ENCODE data around the gene CYTL1. TPM values are rescaled to one million over a fixed set of nuclear protein-coding genes. Genes with fewer than 3 reads are reported as not detected.

Gene CYTL1
- total and polyA plus RNA-seq, 2 donors (not counting 3 experiments of a cell fraction or from before 2014, with no cell fraction given): 4.0 to 36.8 TPM

DNA sequence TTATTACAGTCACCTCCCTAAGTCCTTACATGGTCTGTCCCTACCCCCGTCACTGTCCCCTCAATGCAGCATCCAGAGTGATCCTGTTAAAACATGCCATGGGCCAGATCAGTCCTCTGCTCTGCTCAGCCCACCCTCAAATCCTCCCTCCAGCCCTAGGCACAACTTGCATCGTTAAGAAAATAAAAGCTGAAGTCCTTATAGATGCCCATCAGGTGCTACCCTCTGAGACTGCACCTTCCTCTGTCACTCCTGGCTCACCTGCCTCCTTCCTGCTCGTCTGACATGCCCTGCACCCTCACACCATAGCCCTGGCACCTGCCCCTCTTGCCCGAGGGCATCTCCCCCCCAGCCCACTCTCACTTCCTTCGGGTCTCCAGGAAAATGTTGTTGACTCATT, 36.2 kb upstream of the CYTL1 start:
- no peak overlapping the region for H3K27ac ChIP-seq (ENCODE audit: insufficient read depth, low read depth, low read length)
- DNase-seq (ENCODE audit: low read depth, low spot score) (no peak), FAIRE-seq (no peak)
- peaks cover 0 to 1% of the 10 kb centered on the region in 2 experiments for H3K27me3 ChIP-seq (ENCODE audit: control insufficient read depth in 2 of 2, insufficient read depth in 2 of 2, low read length in 2 of 2)
- no TSS peak for BruUV-seq (replicated peaks)
- no peak overlapping the region for H3K9ac ChIP-seq (replicated peaks; ENCODE audit: extremely low read depth, insufficient read depth, low read length)
- POLR2A ChIA-PET: no interaction called here
- no peaks in the 10 kb centered on the region for H3K9me1 ChIP-seq (replicated peaks; ENCODE audit: control insufficient read depth, extremely low read depth, insufficient read depth, low read length)
- intact Hi-C loops (cut with micrococcal nuclease) (no loop called here), dilution Hi-C loops (cut with MboI; ENCODE audit: extremely low pct_ligation_motif_present, low sequenced_read_pairs) (no loop called here)
- CTCF ChIA-PET: interaction anchor here (0.9 to 1.4 kb wide), 2 partner anchors 11 to 37 kb away, joined by 3 to 6 read pairs; no protein-coding TSS in a partner anchor
- no peaks in the 10 kb centered on the region for H3K79me2 ChIP-seq (ENCODE audit: control insufficient read depth, insufficient read depth, low read length)
- H2AFZ ChIP-seq (ENCODE audit: low read depth, low read length): no peak overlapping the region
- TF ChIP-seq GATA2 (IDR thresholded peaks at IDR 0.05; ENCODE audit: insufficient read depth, insufficient read length, low read depth, low read length) (no peak), CTCF (IDR thresholded peaks at IDR 0.05; ENCODE audit: extremely low read depth in 1 of 2, insufficient read depth in 1 of 2, low read depth in 1 of 2, low read length in 2 of 2) (no peak), JUN (IDR thresholded peaks at IDR 0.05; ENCODE audit: borderline replicate concordance, insufficient read depth, insufficient read length, low read depth) (no peak), MYC (IDR thresholded peaks at IDR 0.05; ENCODE audit: low read depth, low read length) (no peak), POLR2A (IDR thresholded peaks at IDR 0.05; ENCODE audit: low read depth, low read length) (no peak), MAX (IDR thresholded peaks at IDR 0.05; ENCODE audit: insufficient read depth, insufficient read length) (no peak), POLR2AphosphoS5 (IDR thresholded peaks at IDR 0.05; ENCODE audit: insufficient read depth, low read depth, low read length) (no peak), FOS (IDR thresholded peaks at IDR 0.05; ENCODE audit: borderline replicate concordance, insufficient read depth, low read length) (no peak), EZH2 (IDR thresholded peaks at IDR 0.05; ENCODE audit: borderline replicate concordance, low read depth, low read length, severe bottlenecking) (no peak)
- no peaks in the 10 kb centered on the region for H3K36me3 ChIP-seq (ENCODE audit: control insufficient read depth in 2 of 2, extremely low read depth in 1 of 2, insufficient read depth in 2 of 2, low read length in 2 of 2)
- no peaks in the 10 kb centered on the region for H4K20me1 ChIP-seq (replicated peaks; ENCODE audit: control insufficient read depth, extremely low read depth, insufficient read depth, low read length)
- no peak overlapping the region for H3K4me2 ChIP-seq (ENCODE audit: insufficient read depth, low read length)
- H3K9me3 ChIP-seq (replicated peaks; ENCODE audit: control insufficient read depth, insufficient read depth, low read length): no peaks in the 10 kb centered on the region
- H3K4me1 ChIP-seq (ENCODE audit: control insufficient read depth, extremely low read depth, insufficient read depth, low read length): peaks cover 12% of the 10 kb centered on the region
- H3K4me3 ChIP-seq (replicated peaks in 1 of 3; ENCODE audit: insufficient read depth in 1 of 3, low read depth in 1 of 3, low read length in 3 of 3): no peak overlapping the region
